NT2/D1 (cell line): ENCODE measurements around the gene NAT9.

ENCODE experiments used
- SUZ12 ChIP-seq: IDR thresholded peaks from 2 replicates; pipeline ENCODE4 v1.6.1; 2011; ENCODE audit not compliant: insufficient read length, insufficient read depth; ENCODE audit errors: extremely low read depth
- ZNF274 ChIP-seq: IDR thresholded peaks from 2 replicates; pipeline ENCODE4 v1.6.1; 2011; ENCODE audit warnings: mild to moderate bottlenecking, low read depth, low read length

GRCh38 chr17:74761931-74762330 is 14.2 kb downstream of the NAT9 start:
- no peak for TF ChIP-seq SUZ12
- TF ChIP-seq ZNF274, result no peak
